Lower lobe of right lung (tissue), 2 donors: ENCODE results near the gene PPP1R7. TPM values are rescaled to one million over a fixed set of nuclear protein-coding genes. Genes with fewer than 3 reads are reported as not detected.

ENCODE experiments used
- ATAC-seq, 2 donors: fragments of 200-7000 bp; cut with Tn5 transposase; one replicate each; pipeline ENCODE4 v1.9.1; 2020 to 2022; ENCODE audit warnings: mild to moderate bottlenecking in 2 of 2, moderate library complexity in 2 of 2
- DNase-seq: peaks from one replicate; pipeline ENCODE4 v3.0.0-alpha.2; 2020
- H3K27ac ChIP-seq: fragments of 200-600 bp; one replicate; pipeline ENCODE4 v1.8.0; 2022
- H3K27me3 ChIP-seq: fragments of 200-600 bp; one replicate; pipeline ENCODE4 v1.8.0; 2022; ENCODE audit warnings: low read depth
- H3K36me3 ChIP-seq: fragments of 200-600 bp; one replicate; pipeline ENCODE4 v1.8.0; 2022; ENCODE audit warnings: mild to moderate bottlenecking
- H3K4me1 ChIP-seq: fragments of 200-600 bp; one replicate; pipeline ENCODE4 v1.8.0; 2022
- H3K4me3 ChIP-seq: fragments of 200-600 bp; one replicate; pipeline ENCODE4 v1.8.0; 2022; ENCODE audit warnings: mild to moderate bottlenecking
- H3K9me3 ChIP-seq: fragments of 200-600 bp; one replicate; pipeline ENCODE4 v1.8.0; 2022
- intact Hi-C: fragments of 100-400 bp; cut with DNase I; formaldehyde crosslinking; loops from one replicate; pipeline ENCODE4 v1.11.0; 2022
- total RNA-seq: library from RNA; stranded (reverse); fragmentation: NEBNext Ultra II Directional; extraction: Animal tissue kit (Norgen Biotek cat#: 25700); gene quantifications from one replicate; pipeline ENCODE4 v1.2.1, GENCODE V29; 2021
- TF ChIP-seq, protein P1 (sequence below): fragments of 200-600 bp; IDR thresholded peaks from one replicate; pipeline ENCODE4 v1.8.0; 2022; ENCODE audit warnings: antibody characterized with exemption, mild to moderate bottlenecking
- donor health status: DM: no; HTN: yes; CAD: no; lungs with severe emphysema.

Gene PPP1R7
- total RNA-seq, 1 donor from 2014 or later = 58.9 TPM

GRCh38 chr2:241197947-241198346 is 47.7 kb downstream of the PPP1R7 start:
- Histone ChIP-seq H3K4me3 (no peak overlapping the region), H3K27ac (no peak overlapping the region), H3K9me3 (no peaks in the 10 kb centered on the region), H3K4me1 (no peaks in the 10 kb centered on the region), H3K27me3 (no peaks in the 10 kb centered on the region), H3K36me3 (no peaks in the 10 kb centered on the region)
- TF ChIP-seq, protein P1, sequence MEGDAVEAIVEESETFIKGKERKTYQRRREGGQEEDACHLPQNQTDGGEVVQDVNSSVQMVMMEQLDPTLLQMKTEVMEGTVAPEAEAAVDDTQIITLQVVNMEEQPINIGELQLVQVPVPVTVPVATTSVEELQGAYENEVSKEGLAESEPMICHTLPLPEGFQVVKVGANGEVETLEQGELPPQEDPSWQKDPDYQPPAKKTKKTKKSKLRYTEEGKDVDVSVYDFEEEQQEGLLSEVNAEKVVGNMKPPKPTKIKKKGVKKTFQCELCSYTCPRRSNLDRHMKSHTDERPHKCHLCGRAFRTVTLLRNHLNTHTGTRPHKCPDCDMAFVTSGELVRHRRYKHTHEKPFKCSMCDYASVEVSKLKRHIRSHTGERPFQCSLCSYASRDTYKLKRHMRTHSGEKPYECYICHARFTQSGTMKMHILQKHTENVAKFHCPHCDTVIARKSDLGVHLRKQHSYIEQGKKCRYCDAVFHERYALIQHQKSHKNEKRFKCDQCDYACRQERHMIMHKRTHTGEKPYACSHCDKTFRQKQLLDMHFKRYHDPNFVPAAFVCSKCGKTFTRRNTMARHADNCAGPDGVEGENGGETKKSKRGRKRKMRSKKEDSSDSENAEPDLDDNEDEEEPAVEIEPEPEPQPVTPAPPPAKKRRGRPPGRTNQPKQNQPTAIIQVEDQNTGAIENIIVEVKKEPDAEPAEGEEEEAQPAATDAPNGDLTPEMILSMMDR = no peak
- intact Hi-C loops = no loop called here
- DNase-seq = peak; percentile 20
- no peak for ATAC-seq

DNA sequence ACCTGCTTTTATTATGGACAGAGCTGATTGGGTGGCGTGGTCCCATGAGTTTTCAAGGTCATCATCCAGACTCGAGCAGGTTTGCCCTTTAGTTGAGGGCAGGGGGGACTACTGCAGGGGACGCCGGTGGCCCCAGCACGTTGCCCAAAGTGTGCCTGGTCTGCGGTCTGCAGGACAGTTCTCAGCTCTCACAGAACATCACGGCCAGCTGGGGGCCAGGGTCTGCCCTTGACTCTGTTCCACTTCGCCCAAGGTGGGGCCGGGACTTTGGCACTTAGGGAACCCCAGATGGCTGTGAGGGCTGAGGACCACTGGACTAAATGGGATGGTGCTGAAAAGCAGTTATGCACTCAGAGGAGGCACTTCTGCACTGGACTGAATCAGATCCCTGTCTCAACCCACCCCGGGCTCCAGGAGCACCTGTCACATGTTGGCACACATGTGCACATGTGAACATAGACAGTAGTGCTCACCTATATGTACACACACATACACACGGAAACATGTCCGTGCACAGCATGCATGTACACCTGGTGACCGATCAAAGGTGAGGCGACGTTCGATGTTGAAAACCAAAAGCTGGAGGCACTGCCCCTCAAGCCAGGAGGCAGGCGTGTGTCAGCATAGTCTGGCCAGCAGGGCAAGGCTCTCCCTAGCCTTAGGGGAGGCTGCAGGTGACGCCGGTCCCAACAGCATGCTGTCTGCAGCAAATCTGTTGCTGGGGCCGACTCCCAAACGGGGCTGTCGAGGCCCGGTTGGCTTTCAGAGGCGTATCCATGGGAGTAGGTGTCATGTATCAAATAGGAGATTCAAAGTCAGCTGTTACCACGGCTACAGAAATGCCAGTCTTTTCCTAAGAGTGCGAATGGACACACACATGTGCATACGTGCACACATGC is 48.4 kb downstream of the PPP1R7 start:
- Histone ChIP-seq H3K4me3 (no peak overlapping the region), H3K27me3 (no peaks in the 10 kb centered on the region), H3K36me3 (no peaks in the 10 kb centered on the region), H3K27ac (no peak overlapping the region), H3K4me1 (no peaks in the 10 kb centered on the region), H3K9me3 (no peaks in the 10 kb centered on the region)
- intact Hi-C loops = no loop called here
- ATAC-seq (no peak), DNase-seq (peak; percentile 34)
- TF ChIP-seq, protein P1 = no peak

DNA sequence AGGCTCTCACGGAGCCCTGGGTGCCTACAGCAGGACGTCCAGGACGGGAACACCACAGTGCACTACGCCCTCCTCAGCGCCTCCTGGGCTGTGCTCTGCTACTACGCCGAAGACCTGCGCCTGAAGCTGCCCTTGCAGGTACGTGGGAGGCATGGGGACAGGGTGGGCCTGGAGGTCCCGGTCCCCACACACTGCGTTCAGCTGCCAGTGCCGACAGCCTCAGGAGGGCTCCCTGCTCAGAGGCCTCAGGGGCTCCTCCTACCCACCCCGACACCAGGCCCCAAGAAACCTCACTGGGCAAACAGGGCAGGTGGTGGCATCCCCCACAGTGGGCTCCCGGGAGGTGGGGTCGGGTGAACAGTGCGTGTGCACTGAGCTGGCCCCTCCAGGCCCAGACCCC is 49.0 kb downstream of the PPP1R7 start:
- Histone ChIP-seq H3K4me3 (no peak overlapping the region), H3K4me1 (no peaks in the 10 kb centered on the region), H3K36me3 (no peaks in the 10 kb centered on the region), H3K27me3 (no peaks in the 10 kb centered on the region), H3K27ac (no peak overlapping the region), H3K9me3 (no peaks in the 10 kb centered on the region)
- DNase-seq (no peak), ATAC-seq (no peak)
- TF ChIP-seq, protein P1 = no peak
- intact Hi-C loops = no loop called here

- Histone ChIP-seq H3K27me3 (no peaks in the 10 kb centered on the region), H3K27ac (no peak overlapping the region), H3K36me3 (no peaks in the 10 kb centered on the region), H3K9me3 (no peaks in the 10 kb centered on the region), H3K4me3 (no peak overlapping the region), H3K4me1 (no peaks in the 10 kb centered on the region)
- TF ChIP-seq, protein P1 = no peak
- intact Hi-C loops = no loop called here
- DNase-seq (no peak), ATAC-seq (no peak)
Measured at GRCh38 chr2:241199897-241200821, 49.9 kb downstream of the PPP1R7 start.

GRCh38 chr2:241200822-241201395 is 50.6 kb downstream of the PPP1R7 start:
- no peaks in the 10 kb centered on the region for H3K4me1 ChIP-seq
- H3K27ac ChIP-seq = no peak overlapping the region
- intact Hi-C loops = no loop called here
- H3K4me3 ChIP-seq = no peak overlapping the region
- DNase-seq (no peak), ATAC-seq (no peak)
- TF ChIP-seq, protein P1 = no peak
- H3K27me3 ChIP-seq = no peaks in the 10 kb centered on the region
- no peaks in the 10 kb centered on the region for H3K36me3 ChIP-seq
- H3K9me3 ChIP-seq = no peaks in the 10 kb centered on the region
